DMS153 (cell line): ENCODE measurements around the gene LARP4B.

Source experiments
- DNase-seq: peaks from one replicate; lab custom pipeline; 2025; lab: John Stamatoyannopoulos, UW

Gene LARP4B

DNA sequence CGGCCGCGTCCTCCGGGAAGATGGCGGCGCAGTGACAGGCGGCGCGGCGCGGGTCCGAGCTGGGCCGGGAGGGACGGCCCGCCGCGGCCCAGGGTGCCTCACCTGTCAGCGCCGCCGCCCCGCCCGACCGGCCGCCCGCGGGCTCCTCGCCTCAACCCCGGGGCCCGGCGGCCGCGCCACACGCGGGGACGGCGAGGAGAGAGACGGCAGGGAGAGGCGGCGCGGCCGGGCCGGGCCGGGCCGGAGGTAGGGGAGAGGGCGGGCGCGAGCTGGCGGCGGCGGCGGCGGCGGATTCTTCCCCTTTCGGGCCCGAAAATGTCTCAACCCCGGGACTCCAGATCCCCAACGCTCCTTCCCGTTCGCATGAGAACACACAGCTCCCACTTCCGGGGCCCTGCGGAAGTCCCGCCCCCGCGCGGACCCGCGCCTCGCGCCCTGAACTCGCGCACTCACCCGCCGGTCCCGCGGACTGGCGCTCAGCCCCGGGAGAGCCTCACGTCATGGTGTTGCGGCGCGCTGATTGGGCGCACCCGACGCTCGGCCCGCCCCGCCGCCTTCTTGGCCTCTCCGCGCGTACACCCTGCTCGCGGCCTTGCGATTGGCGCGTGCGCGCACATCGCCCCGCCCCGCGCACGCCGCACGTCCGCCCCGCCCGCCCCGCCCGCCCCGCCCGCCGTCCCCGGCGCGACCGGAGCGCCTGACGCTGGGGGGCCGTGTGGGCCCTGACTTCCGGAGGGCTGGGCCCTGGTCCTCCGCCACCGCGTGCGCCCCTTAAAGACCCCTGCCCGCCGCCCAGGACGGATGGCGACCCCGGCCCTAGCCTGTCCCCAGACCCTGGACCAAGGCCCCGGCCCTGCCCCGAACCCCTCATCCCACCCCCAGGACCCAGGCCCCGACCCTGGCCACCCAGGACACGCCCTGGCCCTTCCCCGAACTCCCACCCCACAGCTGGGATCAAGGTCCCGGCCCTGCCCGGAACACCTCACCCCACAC lies at the start of gene LARP4B:
TSS of gene LARP4B (minus strand) at position 380 of the 993 bp plus-strand sequence. CDS start 45,984 bp downstream, outside the sequence.
- peak; percentile 85 for DNase-seq

- DNase-seq = no peak
Observed at GRCh38 chr10:980468-981093, 49.1 kb upstream of the LARP4B start.

GRCh38 chr10:978826-979421 lies 47.4 kb upstream of the LARP4B start:
- no peak for DNase-seq

DNA sequence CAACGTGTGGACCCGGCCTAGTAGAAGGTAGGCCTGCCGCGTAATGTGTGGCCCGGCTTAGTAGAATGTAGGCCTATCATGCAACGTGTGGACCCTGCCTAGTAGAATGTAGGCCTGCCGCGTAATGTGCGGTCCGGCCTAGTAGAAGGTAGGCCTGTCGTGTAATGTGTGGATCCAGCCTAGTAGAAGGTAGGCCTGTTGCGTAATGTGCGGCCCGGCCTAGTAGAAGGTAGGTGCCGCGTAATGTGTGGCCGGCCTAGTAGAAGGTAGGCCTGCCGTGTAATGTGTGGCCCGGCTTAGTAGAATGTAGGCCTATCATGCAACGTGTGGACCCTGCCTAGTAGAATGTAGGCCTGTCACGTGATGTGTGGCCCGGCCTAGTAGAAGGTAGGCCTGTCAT lies 44.8 kb upstream of the LARP4B start:
- DNase-seq = no peak

DNA sequence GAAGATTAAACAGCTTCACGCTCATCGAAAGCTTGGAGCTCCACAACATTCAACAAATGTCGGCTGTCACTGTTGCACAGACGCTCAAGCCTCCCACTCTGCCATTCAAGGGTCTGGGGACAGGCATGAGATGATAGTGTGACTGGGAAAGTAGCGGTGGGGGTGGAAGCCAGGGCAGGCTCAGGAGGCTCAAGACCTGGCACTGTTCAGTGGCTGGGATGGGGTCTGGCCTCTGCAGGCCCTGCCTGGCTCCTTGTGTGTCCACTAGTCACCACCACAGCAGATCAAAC lies 43.2 kb upstream of the LARP4B start:
- peak; percentile 3 for DNase-seq

DNA sequence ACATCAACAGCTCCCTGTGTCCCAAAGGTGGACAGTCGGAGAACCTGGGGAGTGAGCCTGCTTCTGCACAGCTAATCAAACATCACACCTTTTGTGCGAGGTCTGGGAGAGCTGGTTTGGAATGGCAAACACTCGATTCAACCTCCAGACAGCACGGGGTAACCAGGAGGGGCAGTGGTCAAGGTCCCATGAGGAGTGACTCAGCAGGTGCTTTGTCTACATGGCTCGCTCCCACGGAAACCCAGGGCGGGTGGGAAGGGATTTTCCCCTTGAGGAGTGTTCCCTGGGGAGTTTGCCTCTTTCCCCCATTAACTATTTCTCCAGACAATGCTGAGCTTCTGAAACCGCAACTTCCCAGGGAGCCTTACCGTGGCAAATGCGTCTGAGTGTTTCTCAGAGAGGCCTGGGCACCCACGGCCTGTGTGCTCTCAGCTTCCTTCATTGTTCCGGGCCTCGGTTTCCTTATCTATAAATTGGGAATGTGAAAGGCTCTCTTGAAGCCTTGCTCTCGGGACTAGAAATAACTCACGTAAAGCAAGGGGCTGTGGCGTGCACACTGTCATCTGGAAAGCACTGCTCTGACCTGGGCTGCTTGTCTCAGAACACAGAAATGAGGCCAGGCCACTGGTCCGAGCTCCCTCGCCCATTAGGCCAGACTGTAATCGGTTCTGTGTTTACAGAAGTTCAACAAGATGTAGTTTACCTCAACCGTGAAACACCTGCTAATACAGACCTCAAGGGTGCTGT lies 42.7 kb upstream of the LARP4B start:
- DNase-seq = no peak

- no peak for DNase-seq
Observed at GRCh38 chr10:972763-973162, 41.3 kb upstream of the LARP4B start.

- no peak for DNase-seq
Observed at GRCh38 chr10:971613-972012, 40.1 kb upstream of the LARP4B start.

- DNase-seq = no peak
Observed at GRCh38 chr10:971150-971542, 39.6 kb upstream of the LARP4B start.

DNA sequence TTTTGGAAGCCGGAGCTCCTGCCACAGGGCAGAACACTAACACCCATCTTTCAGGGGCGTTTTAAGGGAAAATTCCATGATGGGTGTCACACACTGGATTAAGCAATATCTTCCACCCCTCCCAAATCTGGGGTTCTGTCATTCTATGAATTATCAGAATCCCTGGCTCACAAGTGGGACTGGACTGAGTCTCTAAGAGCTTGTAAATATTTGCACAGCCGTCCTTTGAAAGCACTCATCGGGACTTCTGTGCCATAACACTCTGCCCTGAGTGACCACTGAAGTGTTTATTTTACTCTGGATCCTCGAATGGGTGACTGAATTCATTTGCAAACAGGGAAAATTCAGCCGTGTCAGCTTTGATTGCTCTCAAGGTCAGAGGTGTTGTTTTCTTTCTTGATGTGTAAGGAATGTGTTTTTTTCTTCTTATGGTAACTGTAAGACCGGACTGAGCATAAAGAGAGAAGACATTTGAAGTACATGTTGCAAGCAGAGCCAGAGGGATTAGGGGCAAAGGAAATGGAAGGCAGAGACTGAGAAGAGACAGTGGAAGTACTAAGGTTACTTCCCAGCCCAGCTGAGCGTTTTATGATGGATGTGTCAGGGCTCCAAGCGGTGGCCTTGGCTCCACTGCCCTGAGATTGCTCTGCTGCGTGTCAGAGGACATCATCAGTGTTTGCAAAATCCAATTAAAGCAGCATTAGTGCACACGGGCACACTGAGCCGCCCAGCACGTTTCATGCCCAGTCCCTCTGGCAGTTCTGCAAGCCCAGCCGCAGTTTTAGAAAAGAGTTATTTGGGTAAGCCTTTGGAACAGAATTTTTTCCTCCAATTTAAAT lies 39.0 kb upstream of the LARP4B start:
- peak; percentile 75 for DNase-seq

- DNase-seq = no peak
Observed at GRCh38 chr10:969473-970150, 38.1 kb upstream of the LARP4B start.

- no peak for DNase-seq
Observed at GRCh38 chr10:968546-969199, 37.2 kb upstream of the LARP4B start.

- DNase-seq = no peak
Observed at GRCh38 chr10:966466-967235, 35.1 kb upstream of the LARP4B start.

DNA sequence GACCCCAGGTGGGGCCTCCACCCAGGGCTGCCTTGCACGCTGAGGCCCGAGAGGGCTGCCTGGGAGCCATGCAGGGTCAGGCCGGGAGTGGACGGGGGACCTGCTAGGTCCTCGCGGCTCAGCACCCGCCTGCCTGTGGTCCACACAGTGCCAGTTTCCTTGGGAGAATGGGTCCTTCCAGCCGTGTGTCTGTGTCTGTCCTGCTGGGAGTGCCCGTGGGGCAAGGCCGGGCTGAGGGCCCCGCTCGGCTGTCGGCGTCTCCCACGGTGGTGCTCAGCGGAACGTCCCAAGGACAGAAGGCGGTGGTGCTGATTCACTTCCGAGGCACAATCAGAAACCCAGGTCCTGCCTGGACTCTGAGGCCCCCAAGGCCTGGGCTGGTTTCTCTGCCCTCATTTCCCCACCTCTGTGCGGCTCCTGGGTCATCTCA lies 33.5 kb upstream of the LARP4B start:
- DNase-seq = no peak

GRCh38 chr10:964321-964987 lies 32.9 kb upstream of the LARP4B start:
- no peak for DNase-seq

- DNase-seq = no peak
Observed at GRCh38 chr10:963655-964054, 32.1 kb upstream of the LARP4B start.

- DNase-seq = no peak
Observed at GRCh38 chr10:963186-963585, 31.7 kb upstream of the LARP4B start.

- no peak for DNase-seq
Observed at GRCh38 chr10:962342-962741, 30.8 kb upstream of the LARP4B start.

GRCh38 chr10:958856-959255 lies 27.4 kb upstream of the LARP4B start:
- DNase-seq = no peak
